Measurements from ENCODE around the gene SPON1. TPM values are rescaled to one million over a fixed set of nuclear protein-coding genes. Genes with fewer than 3 reads are reported as not detected.

The SPON1 gene
- total and polyA plus RNA-seq, 10 of the 15 experiments (the other 5 are each of a cell fraction or from before 2014, with no cell fraction given): 0.13 to 1.1 (median 0.18) TPM; not detected in 5

GRCh38 chr11:14308897-14309387 lies 346.4 kb downstream of the SPON1 start (continued):
- no peak for TF ChIP-seq IRF5 (IDR thresholded peaks at IDR 0.05; ENCODE audit: borderline replicate concordance)
- no peak for TF ChIP-seq EZH2 (IDR thresholded peaks at IDR 0.05; ENCODE audit: borderline replicate concordance, control insufficient read depth, low read depth, low read length)
- TF ChIP-seq CREM (IDR thresholded peaks at IDR 0.05; ENCODE audit: low read depth): no peak
- no peak for TF ChIP-seq ESRRA (IDR thresholded peaks at IDR 0.05; ENCODE audit: low read length)
- 0 out of 2 replicates have a peak, but pooled peaks have one; percentile 16 for TF ChIP-seq NFIC (IDR thresholded peaks at IDR 0.05; ENCODE audit: low read depth, low read length)
- TF ChIP-seq SMAD5 (IDR thresholded peaks at IDR 0.05; ENCODE audit: low read depth): no peak
- TF ChIP-seq MEF2A (IDR thresholded peaks at IDR 0.05; ENCODE audit: insufficient read depth, low read depth, low read length): no peak
- TF ChIP-seq NKRF (conservative IDR thresholded peaks at IDR 0.05): no peak
- TF ChIP-seq ZNF274 (IDR thresholded peaks at IDR 0.05; ENCODE audit: insufficient read depth, insufficient read length): no peak
- TF ChIP-seq NFXL1 (IDR thresholded peaks at IDR 0.05; ENCODE audit: borderline replicate concordance): no peak
- peak; percentile 36; the same call in 1 of the 2 replicates for TF ChIP-seq CHD2 (IDR thresholded peaks at IDR 0.05; ENCODE audit: borderline replicate concordance, low read depth, low read length)
- peak; percentile 29; the same call in 1 of the 2 replicates for TF ChIP-seq BMI1 (IDR thresholded peaks at IDR 0.05; ENCODE audit: borderline replicate concordance)
- peak; percentile 40; the same call in 1 of the 2 replicates for TF ChIP-seq RAD51 (IDR thresholded peaks at IDR 0.05)
- TF ChIP-seq EP300 (IDR thresholded peaks at IDR 0.05; ENCODE audit: borderline replicate concordance in 1 of 2, control insufficient read depth in 1 of 2, low read depth in 2 of 2, low read length in 2 of 2): peak; percentile 68 to 76; a peak in 3 of 4 replicates
- no peak for TF ChIP-seq PAX8 (IDR thresholded peaks at IDR 0.05)
- TF ChIP-seq BCLAF1 (IDR thresholded peaks at IDR 0.05): no peak
- no peak for TF ChIP-seq CREB1 (IDR thresholded peaks at IDR 0.05; ENCODE audit: low read depth)
- TF ChIP-seq BCL3 (IDR thresholded peaks at IDR 0.05; ENCODE audit: borderline replicate concordance, insufficient read depth, low read depth, low read length, poor library complexity, severe bottlenecking): no peak
- TF ChIP-seq TCF12 (IDR thresholded peaks at IDR 0.05; ENCODE audit: low read depth, low read length): no peak
- TF ChIP-seq RBBP5 (conservative IDR thresholded peaks at IDR 0.05): no peak
- TF ChIP-seq CHD1 (IDR thresholded peaks at IDR 0.05; ENCODE audit: low read depth, low read length): no peak
- TF ChIP-seq USF1 (IDR thresholded peaks at IDR 0.05; ENCODE audit: borderline replicate concordance, extremely low read length, insufficient read depth, low read depth, low read length): no peak
- TF ChIP-seq SMARCA5 (IDR thresholded peaks at IDR 0.05): peak; percentile 9; the same call in 1 of the 2 replicates
